SK-N-MC (cell line): ENCODE measurements around the gene GPN1.

ENCODE experiments used
- EZH2 ChIP-seq: fragments of 200-600 bp; sonication (generic); IDR thresholded peaks from one replicate; pipeline ENCODE4 v1.6.1; 2017; ENCODE audit warnings: antibody characterized with exemption
- FOXP2 ChIP-seq: optimal IDR thresholded peaks from 2 replicates; pipeline ENCODE3; 2011; ENCODE audit warnings: mild to moderate bottlenecking, moderate library complexity; ENCODE audit not compliant: insufficient read depth; ENCODE audit errors: extremely low read length, control extremely low read depth
- POLR2AphosphoS5 ChIP-seq: IDR thresholded peaks from 2 replicates; pipeline ENCODE4 v1.6.1; 2012; ENCODE audit warnings: mild to moderate bottlenecking, low read depth, low read length, borderline replicate concordance

DNA sequence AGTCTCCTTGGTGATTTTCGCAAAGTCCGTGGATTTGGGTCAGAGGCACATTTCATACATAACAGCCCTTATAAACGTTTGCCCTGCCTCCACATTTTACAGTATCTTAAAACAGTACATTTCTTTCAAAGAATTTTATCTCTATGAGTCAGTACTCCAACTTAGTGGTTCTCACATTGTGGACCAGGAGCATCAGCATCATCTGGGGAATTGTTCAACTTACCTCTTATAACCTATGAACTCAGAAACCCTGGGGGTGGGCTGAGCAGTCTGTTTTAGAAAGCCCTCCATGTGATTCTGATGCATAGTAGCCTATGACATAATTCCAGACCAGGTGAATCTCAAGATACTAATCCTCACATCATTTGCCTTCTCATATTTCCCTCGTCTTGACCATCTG lies 22.2 kb downstream of the GPN1 start:
- TF ChIP-seq POLR2AphosphoS5 (no peak), EZH2 (no peak), FOXP2 (no peak)
